ENCODE measurements around the gene STIL.

GRCh38 chr1:47298025-47298699, 15.8 kb downstream of the STIL start:
- TF ChIP-seq POLR2A (IDR thresholded peaks at IDR 0.05; ENCODE audit: low read depth, low read length) (no peak), POLR2AphosphoS5 (IDR thresholded peaks at IDR 0.05; ENCODE audit: low read depth, low read length) (no peak), TAF1 (IDR thresholded peaks at IDR 0.05; ENCODE audit: borderline replicate concordance, low read depth, low read length) (no peak)

Measured in GM12892 (cell line).